IMR-90 (cell line): ENCODE data around the gene PPP1CA. TPM values are rescaled to one million over a fixed set of nuclear protein-coding genes. Genes with fewer than 3 reads are reported as not detected.

Experiments
- ATAC-seq: fragments of 200-7000 bp; cut with Tn5 transposase; 2 replicates; pipeline ENCODE4 v1.9.1; 2020; ENCODE audit warnings: low read depth, mild to moderate bottlenecking, moderate library complexity
- BruUV-seq: library from RNA; stranded (reverse); fragments of 400-500 nt; replicated peaks from 2 replicates; lab custom pipeline; 2021; lab: Mats Ljungman, UMichigan
- CTCF ChIA-PET: fragments of 300-600 bp; formaldehyde crosslinking; extraction: SDS; loops from one replicate; lab custom pipeline; 2021; ENCODE audit warnings: antibody characterized with exemption; lab: Yijun Ruan, JAX
- POLR2A ChIA-PET: fragments of 300-600 bp; sonication (Branson Sonifier 250); formaldehyde crosslinking; loops from one replicate; lab custom pipeline; 2022; ENCODE audit warnings: antibody characterized with exemption; ENCODE audit not compliant: unreplicated experiment; lab: Charles Lee
- DNase-seq: peaks from one replicate; pipeline ENCODE4 v3.0.0; 2013
- H2AFZ ChIP-seq: replicated peaks from 2 replicates; pipeline ENCODE3; 2013; ENCODE audit warnings: low read length, mild to moderate bottlenecking; ENCODE audit not compliant: poor library complexity
- H2AK5ac ChIP-seq: 2 replicates; pipeline ENCODE4 v1.6.1; 2013; ENCODE audit warnings: low read depth, low read length, inconsistent platforms
- H2AK9ac ChIP-seq: replicated peaks from 2 replicates; pipeline ENCODE3; 2013; ENCODE audit warnings: mild to moderate bottlenecking, low read depth, low read length, moderate library complexity; ENCODE audit not compliant: poor library complexity
- H2BK120ac ChIP-seq: 2 replicates; pipeline ENCODE4 v1.6.1; 2013; ENCODE audit warnings: low read depth, low read length, inconsistent platforms
- H2BK15ac ChIP-seq: 3 replicates; pipeline ENCODE4 v1.6.1; 2013; ENCODE audit warnings: low read depth, low read length, inconsistent platforms
- H2BK20ac ChIP-seq: 2 replicates; pipeline ENCODE4 v1.6.1; 2013; ENCODE audit warnings: low read depth, mild to moderate bottlenecking, inconsistent platforms, low read length, moderate library complexity
- H2BK5ac ChIP-seq: 2 replicates; pipeline ENCODE4 v1.6.1; 2013; ENCODE audit warnings: mild to moderate bottlenecking, low read depth, low read length, inconsistent platforms; ENCODE audit not compliant: poor library complexity, severe bottlenecking
- H3K14ac ChIP-seq: replicated peaks from 2 replicates; pipeline ENCODE4 v1.6.1; 2013; ENCODE audit warnings: low read depth, low read length, inconsistent platforms
- H3K18ac ChIP-seq: 2 replicates; pipeline ENCODE4 v1.6.1; 2013; ENCODE audit warnings: low read depth, low read length, control low read depth
- H3K23ac ChIP-seq: 2 replicates; pipeline ENCODE4 v1.6.1; 2013; ENCODE audit warnings: low read depth, low read length, inconsistent platforms
- H3K27ac ChIP-seq: 2 replicates; pipeline ENCODE4 v1.5.1; 2013; ENCODE audit warnings: mild to moderate bottlenecking, control low read depth, low read length; ENCODE audit not compliant: insufficient read depth
- H3K27me3 ChIP-seq: 2 replicates; pipeline ENCODE4 v1.6.1; 2013; ENCODE audit warnings: low read length; ENCODE audit not compliant: control insufficient read depth, insufficient read depth
- H3K36me3 ChIP-seq: 2 replicates; pipeline ENCODE4 v1.6.1; 2013; ENCODE audit warnings: low read length, mixed read lengths; ENCODE audit not compliant: control insufficient read depth, insufficient read depth
- H3K4ac ChIP-seq: 2 replicates; pipeline ENCODE4 v1.6.1; 2013; ENCODE audit warnings: low read depth, low read length, inconsistent platforms
- H3K4me1 ChIP-seq: 2 replicates; pipeline ENCODE4 v1.6.1; 2013; ENCODE audit warnings: low read length, mixed read lengths; ENCODE audit not compliant: control insufficient read depth, insufficient read depth
- H3K4me2 ChIP-seq: 2 replicates; pipeline ENCODE4 v1.6.1; 2013; ENCODE audit warnings: low read depth, mild to moderate bottlenecking, control low read depth, low read length, moderate library complexity
- H3K4me3 ChIP-seq: 2 replicates; pipeline ENCODE4 v1.5.1; 2013; ENCODE audit warnings: low read depth, mild to moderate bottlenecking, control low read depth, low read length, moderate library complexity; ENCODE audit not compliant: insufficient read depth
- H3K56ac ChIP-seq: 2 replicates; pipeline ENCODE4 v1.6.1; 2013; ENCODE audit warnings: low read length, inconsistent platforms; ENCODE audit not compliant: insufficient read depth; ENCODE audit errors: extremely low read depth
- H3K79me1 ChIP-seq, 2 experiments: 2 replicates each; pipeline ENCODE4 v1.6.1; 2013; ENCODE audit warnings: low read length in 2 of 2, inconsistent platforms in 1 of 2, low read depth in 1 of 2
- H3K9ac ChIP-seq: 2 replicates; pipeline ENCODE4 v1.6.1; 2013; ENCODE audit warnings: low read depth, low read length, control low read depth
- H3K9me1 ChIP-seq: 2 replicates; pipeline ENCODE4 v1.6.1; 2013; ENCODE audit warnings: low read length, inconsistent platforms; ENCODE audit not compliant: insufficient read depth
- H3K9me3 ChIP-seq: 2 replicates; pipeline ENCODE4 v1.6.1; 2013; ENCODE audit warnings: low read length; ENCODE audit not compliant: control insufficient read depth, insufficient read depth
- H4K20me1 ChIP-seq: 2 replicates; pipeline ENCODE4 v1.6.1; 2013; ENCODE audit warnings: low read length, inconsistent platforms; ENCODE audit not compliant: insufficient read depth
- H4K5ac ChIP-seq: 2 replicates; pipeline ENCODE4 v1.6.1; 2013; ENCODE audit warnings: mild to moderate bottlenecking, low read depth, low read length, control low read depth
- H4K8ac ChIP-seq, 2 experiments: 2 replicates each; pipeline ENCODE4 v1.6.1; 2013; ENCODE audit warnings: low read depth in 2 of 2, low read length in 2 of 2, control low read depth in 1 of 2, inconsistent platforms in 1 of 2
- H4K91ac ChIP-seq: 2 replicates; pipeline ENCODE4 v1.6.1; 2013; ENCODE audit warnings: low read depth, low read length, inconsistent platforms; ENCODE audit not compliant: insufficient read depth
- BHLHE40 ChIP-seq: fragments of 150-350 bp; IDR thresholded peaks from 2 replicates; pipeline ENCODE4 v1.6.1; 2016; ENCODE audit warnings: mild to moderate bottlenecking, low read depth, low read length
- CHD1 ChIP-seq: IDR thresholded peaks from 2 replicates; pipeline ENCODE4 v1.6.1; 2012; ENCODE audit warnings: low read depth, low read length, improper control_type of control experiment
- MAZ ChIP-seq: IDR thresholded peaks from 2 replicates; pipeline ENCODE4 v1.6.1; 2012; ENCODE audit warnings: low read depth, mild to moderate bottlenecking, low read length, improper control_type of control experiment, moderate library complexity, borderline replicate concordance
- POLR2A ChIP-seq: IDR thresholded peaks from 2 replicates; pipeline ENCODE4 v1.6.1; 2012; ENCODE audit warnings: mild to moderate bottlenecking, low read depth, low read length
- RAD21 ChIP-seq: IDR thresholded peaks from 2 replicates; pipeline ENCODE4 v1.6.1; 2012; ENCODE audit warnings: low read length, improper control_type of control experiment
- RFX5 ChIP-seq: IDR thresholded peaks from 2 replicates; pipeline ENCODE4 v1.8.0; 2012; ENCODE audit warnings: low read depth, mild to moderate bottlenecking, low read length, moderate library complexity
- WGBS, 2 experiments: methylation state at CpG; one replicate each; pipeline versions ENCODE4 v1.1.5 to v1.1.7; 2013; ENCODE audit warnings: missing lambda C conversion rate in 2 of 2; ENCODE audit not compliant: insufficient read length in 1 of 2; ENCODE audit errors: extremely low coverage in 2 of 2; 5-methylcytosine and 5-hydroxymethylcytosine counted together
- dilution Hi-C: fragments of 300-500 bp; cut with HindIII; formaldehyde crosslinking; loops from one replicate; pipeline ENCODE4 v1.14.3; 2018; ENCODE audit warnings: low sequenced_read_pairs; ENCODE audit not compliant: unreplicated experiment
- in situ Hi-C: fragments of 300-500 bp; cut with MboI; formaldehyde crosslinking; loops from 3 replicates; pipeline ENCODE4 v1.14.3; 2019; ENCODE audit warnings: low sequenced_read_pairs, inconsistent platforms, mixed read lengths
- intact Hi-C: fragments of 100-400 bp; cut with micrococcal nuclease; formaldehyde crosslinking; loops from 2 replicates; pipeline ENCODE4 v1.10.0; 2022
- polyA plus RNA-seq, 3 experiments: library from polyadenylated mRNA; depleted of rRNA; stranded (reverse); fragments of >200 nt; gene quantifications; 2 replicates each; pipeline ENCODE4 v1.2.3, GENCODE V29; 2012; ENCODE audit warnings: low replicate concordance in 1 of 3
- total RNA-seq: library from RNA; depleted of rRNA; stranded (reverse); fragments of >200 nt; gene quantifications from 2 replicates; pipeline ENCODE4 v1.2.3, GENCODE V29; 2012
- TF ChIP-seq, protein P1 (sequence below): fragments of 150-350 bp; IDR thresholded peaks from 2 replicates; pipeline ENCODE4 v1.6.1; 2017; ENCODE audit warnings: mild to moderate bottlenecking, antibody characterized with exemption, low read length, low read depth
- TF ChIP-seq, protein P2 (sequence below): fragments of 150-350 bp; IDR thresholded peaks from 2 replicates; pipeline ENCODE4 v1.6.1; 2016; ENCODE audit warnings: low read depth, mild to moderate bottlenecking, low read length, moderate library complexity, borderline replicate concordance

The PPP1CA gene
- total and polyA plus RNA-seq, 2 of the 4 experiments (the other 2 are of a cell fraction), result 228 to 313 TPM

DNA sequence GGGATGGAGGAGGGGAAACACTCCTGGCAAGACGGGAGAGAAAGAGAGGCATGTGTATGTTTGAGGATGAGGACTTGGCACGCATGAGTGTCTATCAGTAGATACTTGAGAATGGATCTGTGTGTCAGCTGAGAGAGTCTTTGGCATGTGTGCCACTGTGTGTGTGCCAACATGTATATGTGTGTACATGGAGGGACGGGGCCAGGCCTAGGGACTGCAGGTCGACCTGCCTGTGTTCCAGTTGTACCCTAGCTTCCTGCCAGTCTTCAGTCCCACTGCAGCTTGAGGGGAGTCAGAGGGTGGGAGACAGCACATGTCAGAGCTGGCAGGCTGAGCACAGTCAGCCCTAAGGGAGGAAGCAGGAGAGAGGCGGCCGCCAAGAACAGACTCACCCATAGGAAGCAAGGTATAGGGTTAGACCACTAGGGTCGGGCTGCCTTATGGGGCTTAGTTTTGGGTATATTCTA lies 33.9 kb downstream of the PPP1CA start:
- Histone ChIP-seq H3K27ac (peak overlapping the region; percentile 64), H3K79me1 (peaks cover 5 to 82% of the 10 kb centered on the region in 2 experiments; a peak in 3 of 4 replicates), H3K4me3 (no peak overlapping the region), H4K5ac (peak overlapping the region; percentile 1; the same call in 1 of the 2 replicates), H3K14ac (peak overlapping the region; percentile 54; the same call in 1 of the 2 replicates), H2AFZ (peak overlapping the region; percentile 4), H2BK15ac (peak overlapping the region; percentile 48; the same call in 2 of the 3 replicates), H2AK9ac (peak overlapping the region; percentile 74), H2AK5ac (peak overlapping the region; percentile 57), H3K4me1 (peaks cover 53% of the 10 kb centered on the region), H3K18ac (peak overlapping the region; percentile 11; the same call in 1 of the 2 replicates), H3K9ac (no peak overlapping the region), H4K20me1 (peaks cover 67% of the 10 kb centered on the region), H3K9me1 (peaks cover 48% of the 10 kb centered on the region), H2BK5ac (peak overlapping the region; percentile 45), H3K23ac (peak overlapping the region; percentile 79), H3K4me2 (no peak overlapping the region; the same call in 1 of the 2 replicates), H4K91ac (peak overlapping the region; percentile 70; the same call in 1 of the 2 replicates), H3K27me3 (no peaks in the 10 kb centered on the region), H3K56ac (no peak overlapping the region), H3K9me3 (no peaks in the 10 kb centered on the region), H3K36me3 (peaks cover 26% of the 10 kb centered on the region), H3K4ac (peak overlapping the region; percentile 79), H2BK20ac (peak overlapping the region; percentile 29; the same call in 1 of the 2 replicates), H4K8ac (peak overlapping the region in 1 of 2 experiments; percentile 2; a peak in 1 of 4 replicates), H2BK120ac (peak overlapping the region; percentile 76)
- intact Hi-C loops (no loop called here), in situ Hi-C loops (no loop called here), dilution Hi-C loops (no loop called here)
- 43% methylated on average over 5 of the region's 7 CpGs; no CpG with 5 or more reads in 1 of the 2 experiments for WGBS, 2 experiments
- ATAC-seq, result no peak
- no peak for TF ChIP-seq RAD21
- no peak for TF ChIP-seq POLR2A
- TF ChIP-seq RFX5, result no peak
- TF ChIP-seq CHD1, result no peak
- no peak for TF ChIP-seq BHLHE40
- TF ChIP-seq, protein P1, sequence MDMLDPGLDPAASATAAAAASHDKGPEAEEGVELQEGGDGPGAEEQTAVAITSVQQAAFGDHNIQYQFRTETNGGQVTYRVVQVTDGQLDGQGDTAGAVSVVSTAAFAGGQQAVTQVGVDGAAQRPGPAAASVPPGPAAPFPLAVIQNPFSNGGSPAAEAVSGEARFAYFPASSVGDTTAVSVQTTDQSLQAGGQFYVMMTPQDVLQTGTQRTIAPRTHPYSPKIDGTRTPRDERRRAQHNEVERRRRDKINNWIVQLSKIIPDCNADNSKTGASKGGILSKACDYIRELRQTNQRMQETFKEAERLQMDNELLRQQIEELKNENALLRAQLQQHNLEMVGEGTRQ, result no peak
- TF ChIP-seq MAZ, result no peak
- TF ChIP-seq, protein P2, sequence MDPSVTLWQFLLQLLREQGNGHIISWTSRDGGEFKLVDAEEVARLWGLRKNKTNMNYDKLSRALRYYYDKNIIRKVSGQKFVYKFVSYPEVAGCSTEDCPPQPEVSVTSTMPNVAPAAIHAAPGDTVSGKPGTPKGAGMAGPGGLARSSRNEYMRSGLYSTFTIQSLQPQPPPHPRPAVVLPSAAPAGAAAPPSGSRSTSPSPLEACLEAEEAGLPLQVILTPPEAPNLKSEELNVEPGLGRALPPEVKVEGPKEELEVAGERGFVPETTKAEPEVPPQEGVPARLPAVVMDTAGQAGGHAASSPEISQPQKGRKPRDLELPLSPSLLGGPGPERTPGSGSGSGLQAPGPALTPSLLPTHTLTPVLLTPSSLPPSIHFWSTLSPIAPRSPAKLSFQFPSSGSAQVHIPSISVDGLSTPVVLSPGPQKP, result no peak
- POLR2A ChIA-PET, result no interaction called here
- no peak for DNase-seq
- BruUV-seq, result no TSS peak
- CTCF ChIA-PET, result no interaction called here
